Measurements from ENCODE around the gene LOXHD1.

The LOXHD1 gene

DNA sequence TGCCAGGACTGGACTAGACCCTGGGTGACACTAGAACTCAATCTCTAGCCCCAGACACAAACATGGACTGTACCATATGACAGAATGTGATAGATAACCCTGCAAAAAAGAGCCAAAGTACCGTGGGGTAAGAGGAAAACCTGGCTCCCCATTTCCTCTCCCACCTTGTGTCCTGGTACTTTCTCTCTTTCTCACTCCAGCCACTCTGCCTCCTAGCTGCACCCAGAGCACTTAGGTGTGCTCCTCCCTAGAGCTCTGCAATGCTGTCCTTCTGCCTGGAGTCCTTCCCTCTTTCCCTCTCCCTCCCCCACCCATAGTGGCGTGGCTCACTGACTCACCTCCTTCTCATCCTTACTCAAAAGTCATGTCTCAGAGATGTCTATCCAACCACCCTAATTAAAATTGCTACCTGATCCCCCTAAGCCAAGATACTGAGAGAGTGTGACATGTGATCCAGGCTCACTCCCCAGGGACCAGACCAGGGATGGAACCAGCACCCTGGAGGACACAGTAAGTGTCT is 171.3 kb downstream of the LOXHD1 start:
- ChIA-PET POLR2A (no interaction called here), CTCF (interaction anchor here (8.6 kb wide), 1 partner anchor 205 kb away, joined by 77 read pairs; no protein-coding TSS in a partner anchor)
- Histone ChIP-seq H3K36me3 (ENCODE audit: control insufficient read depth in 2 of 2, insufficient read depth in 1 of 2, low read length in 2 of 2) (no peaks in the 10 kb centered on the region), H3K9me3 (ENCODE audit: control insufficient read depth, insufficient read depth, low read depth, low read length) (no peaks in the 10 kb centered on the region), H3K4me1 (ENCODE audit: control insufficient read depth, insufficient read depth, low read length) (no peaks in the 10 kb centered on the region), H3K27ac (ENCODE audit: extremely low read depth, low read depth, low read length) (no peak overlapping the region), H3K4me3 (ENCODE audit: low read depth, low read length) (no peak overlapping the region)
- TF ChIP-seq GLIS1 (tag by site-specific recombination; IDR thresholded peaks at IDR 0.05) (0 out of 2 replicates have a peak, but pooled peaks have one; percentile 13), ZNF10 (tag by site-specific recombination; IDR thresholded peaks at IDR 0.05) (no peak), ZFP37 (tag by site-specific recombination; IDR thresholded peaks at IDR 0.05) (0 out of 2 replicates have a peak, but pooled peaks have one; percentile 27), ZBTB17 (tag by site-specific recombination; IDR thresholded peaks at IDR 0.05) (0 out of 2 replicates have a peak, but pooled peaks have one; percentile 30), ZNF501 (tag by site-specific recombination; IDR thresholded peaks at IDR 0.05) (no peak), ZNF629 (tag by site-specific recombination; IDR thresholded peaks at IDR 0.05) (0 out of 2 replicates have a peak, but pooled peaks have one; percentile 13), ZNF660 (tag by site-specific recombination; IDR thresholded peaks at IDR 0.05) (no peak), KLF10 (tag by site-specific recombination; IDR thresholded peaks at IDR 0.05) (no peak), ZNF843 (tag by site-specific recombination; IDR thresholded peaks at IDR 0.05) (peak; percentile 33; the same call in 1 of the 2 replicates), HOXA7 (CRISPR knock-in tag; IDR thresholded peaks at IDR 0.05; ENCODE audit: borderline replicate concordance) (no peak), REPIN1 (tag by site-specific recombination; IDR thresholded peaks at IDR 0.05; ENCODE audit: low read depth) (no peak), KLF1 (tag by site-specific recombination; IDR thresholded peaks at IDR 0.05) (0 out of 2 replicates have a peak, but pooled peaks have one; percentile 35), ZNF175 (tag by site-specific recombination; IDR thresholded peaks at IDR 0.05) (no peak), ZNF366 (tag by site-specific recombination; conservative IDR thresholded peaks at IDR 0.05) (0 out of 2 replicates have a peak, but pooled peaks have one; percentile 21), SP7 (tag by site-specific recombination; IDR thresholded peaks at IDR 0.05) (peak; percentile 48; the same call in 1 of the 2 replicates)
- TF ChIP-seq, protein P1, sequence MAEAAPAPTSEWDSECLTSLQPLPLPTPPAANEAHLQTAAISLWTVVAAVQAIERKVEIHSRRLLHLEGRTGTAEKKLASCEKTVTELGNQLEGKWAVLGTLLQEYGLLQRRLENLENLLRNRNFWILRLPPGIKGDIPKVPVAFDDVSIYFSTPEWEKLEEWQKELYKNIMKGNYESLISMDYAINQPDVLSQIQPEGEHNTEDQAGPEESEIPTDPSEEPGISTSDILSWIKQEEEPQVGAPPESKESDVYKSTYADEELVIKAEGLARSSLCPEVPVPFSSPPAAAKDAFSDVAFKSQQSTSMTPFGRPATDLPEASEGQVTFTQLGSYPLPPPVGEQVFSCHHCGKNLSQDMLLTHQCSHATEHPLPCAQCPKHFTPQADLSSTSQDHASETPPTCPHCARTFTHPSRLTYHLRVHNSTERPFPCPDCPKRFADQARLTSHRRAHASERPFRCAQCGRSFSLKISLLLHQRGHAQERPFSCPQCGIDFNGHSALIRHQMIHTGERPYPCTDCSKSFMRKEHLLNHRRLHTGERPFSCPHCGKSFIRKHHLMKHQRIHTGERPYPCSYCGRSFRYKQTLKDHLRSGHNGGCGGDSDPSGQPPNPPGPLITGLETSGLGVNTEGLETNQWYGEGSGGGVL (tag by site-specific recombination; IDR thresholded peaks at IDR 0.05), result 0 out of 2 replicates have a peak, but pooled peaks have one; percentile 35
- TF ChIP-seq, protein P2, sequence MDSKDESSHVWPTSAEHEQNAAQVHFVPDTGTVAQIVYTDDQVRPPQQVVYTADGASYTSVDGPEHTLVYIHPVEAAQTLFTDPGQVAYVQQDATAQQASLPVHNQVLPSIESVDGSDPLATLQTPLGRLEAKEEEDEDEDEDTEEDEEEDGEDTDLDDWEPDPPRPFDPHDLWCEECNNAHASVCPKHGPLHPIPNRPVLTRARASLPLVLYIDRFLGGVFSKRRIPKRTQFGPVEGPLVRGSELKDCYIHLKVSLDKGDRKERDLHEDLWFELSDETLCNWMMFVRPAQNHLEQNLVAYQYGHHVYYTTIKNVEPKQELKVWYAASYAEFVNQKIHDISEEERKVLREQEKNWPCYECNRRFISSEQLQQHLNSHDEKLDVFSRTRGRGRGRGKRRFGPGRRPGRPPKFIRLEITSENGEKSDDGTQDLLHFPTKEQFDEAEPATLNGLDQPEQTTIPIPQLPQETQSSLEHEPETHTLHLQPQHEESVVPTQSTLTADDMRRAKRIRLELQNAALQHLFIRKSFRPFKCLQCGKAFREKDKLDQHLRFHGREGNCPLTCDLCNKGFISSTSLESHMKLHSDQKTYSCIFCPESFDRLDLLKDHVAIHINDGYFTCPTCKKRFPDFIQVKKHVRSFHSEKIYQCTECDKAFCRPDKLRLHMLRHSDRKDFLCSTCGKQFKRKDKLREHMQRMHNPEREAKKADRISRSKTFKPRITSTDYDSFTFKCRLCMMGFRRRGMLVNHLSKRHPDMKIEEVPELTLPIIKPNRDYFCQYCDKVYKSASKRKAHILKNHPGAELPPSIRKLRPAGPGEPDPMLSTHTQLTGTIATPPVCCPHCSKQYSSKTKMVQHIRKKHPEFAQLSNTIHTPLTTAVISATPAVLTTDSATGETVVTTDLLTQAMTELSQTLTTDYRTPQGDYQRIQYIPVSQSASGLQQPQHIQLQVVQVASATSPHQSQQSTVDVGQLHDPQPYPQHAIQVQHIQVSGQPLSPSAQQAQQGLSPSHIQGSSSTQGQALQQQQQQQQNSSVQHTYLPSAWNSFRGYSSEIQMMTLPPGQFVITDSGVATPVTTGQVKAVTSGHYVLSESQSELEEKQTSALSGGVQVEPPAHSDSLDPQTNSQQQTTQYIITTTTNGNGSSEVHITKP (tag by site-specific recombination; IDR thresholded peaks at IDR 0.05), result peak; percentile 95
- TF ChIP-seq, protein P3, sequence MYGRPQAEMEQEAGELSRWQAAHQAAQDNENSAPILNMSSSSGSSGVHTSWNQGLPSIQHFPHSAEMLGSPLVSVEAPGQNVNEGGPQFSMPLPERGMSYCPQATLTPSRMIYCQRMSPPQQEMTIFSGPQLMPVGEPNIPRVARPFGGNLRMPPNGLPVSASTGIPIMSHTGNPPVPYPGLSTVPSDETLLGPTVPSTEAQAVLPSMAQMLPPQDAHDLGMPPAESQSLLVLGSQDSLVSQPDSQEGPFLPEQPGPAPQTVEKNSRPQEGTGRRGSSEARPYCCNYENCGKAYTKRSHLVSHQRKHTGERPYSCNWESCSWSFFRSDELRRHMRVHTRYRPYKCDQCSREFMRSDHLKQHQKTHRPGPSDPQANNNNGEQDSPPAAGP (tag by site-specific recombination; IDR thresholded peaks at IDR 0.05), result peak; percentile 84; the same call in 1 of the 2 replicates

DNA sequence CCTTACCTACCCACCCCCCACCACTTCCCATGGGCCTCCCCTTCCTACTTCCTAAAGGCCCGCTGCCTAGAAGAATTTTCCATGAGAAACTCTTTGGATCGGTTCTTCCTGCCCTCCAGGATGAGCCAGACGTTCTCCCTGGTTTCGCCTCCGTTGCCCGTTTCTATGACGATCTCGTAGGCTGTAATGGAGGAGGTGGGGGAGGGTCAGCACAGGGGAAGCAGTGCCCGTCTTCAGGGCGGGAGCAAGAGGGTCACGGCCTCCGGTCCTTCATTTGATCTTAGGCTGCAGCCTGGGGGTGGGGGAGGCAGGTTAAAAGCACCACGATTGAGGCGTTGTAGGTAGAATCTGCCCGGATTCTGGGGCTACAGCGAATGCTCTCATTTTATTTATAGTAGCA is 172.0 kb downstream of the LOXHD1 start:
- Histone ChIP-seq H3K27ac (ENCODE audit: extremely low read depth, low read depth, low read length) (no peak overlapping the region), H3K4me1 (ENCODE audit: control insufficient read depth, insufficient read depth, low read length) (no peaks in the 10 kb centered on the region; the same call in 1 of the 2 replicates), H3K36me3 (ENCODE audit: control insufficient read depth in 2 of 2, insufficient read depth in 1 of 2, low read length in 2 of 2) (no peaks in the 10 kb centered on the region), H3K9me3 (ENCODE audit: control insufficient read depth, insufficient read depth, low read depth, low read length) (no peaks in the 10 kb centered on the region), H3K4me3 (ENCODE audit: low read depth, low read length) (no peak overlapping the region)
- ChIA-PET POLR2A (no interaction called here), CTCF (interaction anchor here (8.6 kb wide), 1 partner anchor 204 kb away, joined by 77 read pairs; no protein-coding TSS in a partner anchor)
- no peak for TF ChIP-seq ZNF530 (tag by site-specific recombination; IDR thresholded peaks at IDR 0.05; ENCODE audit: low read depth)
- no peak for TF ChIP-seq ZNF776 (tag by site-specific recombination; IDR thresholded peaks at IDR 0.05; ENCODE audit: borderline replicate concordance)
- no peak for TF ChIP-seq SP7 (tag by site-specific recombination; IDR thresholded peaks at IDR 0.05)
- TF ChIP-seq ZNF175 (tag by site-specific recombination; IDR thresholded peaks at IDR 0.05), result no peak
- no peak for TF ChIP-seq ZNF626 (tag by site-specific recombination; IDR thresholded peaks at IDR 0.05)
- no peak for TF ChIP-seq ZNF560 (tag by site-specific recombination; IDR thresholded peaks at IDR 0.05; ENCODE audit: borderline replicate concordance)
- TF ChIP-seq ZNF843 (tag by site-specific recombination; IDR thresholded peaks at IDR 0.05), result no peak
- TF ChIP-seq GLI4 (tag by site-specific recombination; IDR thresholded peaks at IDR 0.05), result no peak
- no peak for TF ChIP-seq ZNF701 (tag by site-specific recombination; IDR thresholded peaks at IDR 0.05)
- no peak for TF ChIP-seq HOXC10 (CRISPR knock-in tag; IDR thresholded peaks at IDR 0.05)
- TF ChIP-seq, protein P4, sequence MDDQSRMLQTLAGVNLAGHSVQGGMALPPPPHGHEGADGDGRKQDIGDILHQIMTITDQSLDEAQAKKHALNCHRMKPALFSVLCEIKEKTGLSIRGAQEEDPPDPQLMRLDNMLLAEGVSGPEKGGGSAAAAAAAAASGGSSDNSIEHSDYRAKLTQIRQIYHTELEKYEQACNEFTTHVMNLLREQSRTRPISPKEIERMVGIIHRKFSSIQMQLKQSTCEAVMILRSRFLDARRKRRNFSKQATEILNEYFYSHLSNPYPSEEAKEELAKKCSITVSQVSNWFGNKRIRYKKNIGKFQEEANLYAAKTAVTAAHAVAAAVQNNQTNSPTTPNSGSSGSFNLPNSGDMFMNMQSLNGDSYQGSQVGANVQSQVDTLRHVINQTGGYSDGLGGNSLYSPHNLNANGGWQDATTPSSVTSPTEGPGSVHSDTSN (CRISPR knock-in tag; IDR thresholded peaks at IDR 0.05), result no peak
- no peak for TF ChIP-seq ZNF335 (tag by site-specific recombination; conservative IDR thresholded peaks at IDR 0.05)
- TF ChIP-seq ZNF366 (tag by site-specific recombination; conservative IDR thresholded peaks at IDR 0.05), result no peak
- no peak for TF ChIP-seq ZBTB7A (tag by site-specific recombination; IDR thresholded peaks at IDR 0.05; ENCODE audit: low read depth)

Data from HEK293 (cell line).